Endothelial cell of umbilical vein (primary cell): ENCODE measurements around the gene TM4SF18. TPM values are rescaled to one million over a fixed set of nuclear protein-coding genes. Genes with fewer than 3 reads are reported as not detected.

Experiments
- BruUV-seq: library from RNA; stranded (reverse); fragments of 400-500 nt; replicated peaks from 2 replicates; lab custom pipeline; 2021; lab: Mats Ljungman, UMichigan
- CTCF ChIA-PET: fragments of 300-600, 350-600 bp; sonication (Branson Sonifier 250); formaldehyde crosslinking; loops from one replicate; lab custom pipeline; 2021; ENCODE audit warnings: antibody characterized with exemption, inconsistent platforms; lab: Charles Lee
- POLR2A ChIA-PET: fragments of 300-600, 350-600 bp; sonication (Branson Sonifier 250); formaldehyde crosslinking; loops from one replicate; lab custom pipeline; 2021; ENCODE audit warnings: antibody characterized with exemption, inconsistent platforms; lab: Charles Lee
- DNase-seq: peaks from one replicate; pipeline ENCODE4 v3.0.0-alpha.2; 2011; ENCODE audit warnings: low read depth, low spot score
- FAIRE-seq: peaks from 2 replicates; lab custom pipeline; 2011; peaks lifted over from hg19 to GRCh38; lab: Jason Lieb, UNC
- H2AFZ ChIP-seq: 2 replicates; pipeline ENCODE4 v1.6.0; 2012; ENCODE audit warnings: low read depth, low read length, control low read depth, inconsistent platforms
- H3K27ac ChIP-seq: 2 replicates; pipeline ENCODE4 v1.5.1; 2011; ENCODE audit warnings: low read depth, mild to moderate bottlenecking, control low read depth, low read length, moderate library complexity; ENCODE audit not compliant: insufficient read depth
- H3K27me3 ChIP-seq, 2 experiments: 2 replicates each; pipeline versions ENCODE4 v1.6.0 to v1.6.1; 2011; ENCODE audit warnings: low read length in 2 of 2, mixed read lengths in 1 of 2; ENCODE audit not compliant: control insufficient read depth in 2 of 2, insufficient read depth in 2 of 2
- H3K36me3 ChIP-seq, 2 experiments: 2 replicates in 1 of 2; 3 replicates in 1 of 2; pipeline ENCODE4 v1.5.1; 2011; ENCODE audit warnings: low read length in 2 of 2, mild to moderate bottlenecking in 1 of 2, moderate library complexity in 1 of 2; ENCODE audit not compliant: control insufficient read depth in 2 of 2, insufficient read depth in 2 of 2; ENCODE audit errors: extremely low read depth in 1 of 2
- H3K4me1 ChIP-seq: 3 replicates; pipeline ENCODE4 v1.5.1; 2011; ENCODE audit warnings: mild to moderate bottlenecking, low read length; ENCODE audit not compliant: control insufficient read depth, insufficient read depth; ENCODE audit errors: extremely low read depth
- H3K4me2 ChIP-seq: 2 replicates; pipeline ENCODE4 v1.6.1; 2011; ENCODE audit warnings: low read length, control low read depth, mixed read lengths; ENCODE audit not compliant: insufficient read depth
- H3K4me3 ChIP-seq, 3 experiments: fragments of 200-600 bp in 1 of 3; sonication (generic), shearing (Covaris generic) in 1 of 3; replicated peaks in 1 of 3; 2 replicates each; pipeline ENCODE4 v1.5.1; 2011 to 2016; ENCODE audit warnings: control low read depth in 3 of 3, low read length in 3 of 3, mild to moderate bottlenecking in 2 of 3, inconsistent platforms in 1 of 3, low read depth in 1 of 3, moderate library complexity in 1 of 3; ENCODE audit not compliant: insufficient read depth in 1 of 3
- H3K79me2 ChIP-seq: 2 replicates; pipeline ENCODE4 v1.6.0; 2012; ENCODE audit warnings: low read length, inconsistent platforms; ENCODE audit not compliant: control insufficient read depth, insufficient read depth
- H3K9ac ChIP-seq: replicated peaks from 2 replicates; pipeline ENCODE3; 2011; ENCODE audit warnings: low read length, control low read depth; ENCODE audit not compliant: insufficient read depth; ENCODE audit errors: extremely low read depth
- H3K9me1 ChIP-seq: replicated peaks from 3 replicates; pipeline ENCODE4 v1.6.0; 2011; ENCODE audit warnings: mild to moderate bottlenecking, low read length; ENCODE audit not compliant: control insufficient read depth, insufficient read depth; ENCODE audit errors: extremely low read depth
- H3K9me3 ChIP-seq: replicated peaks from 2 replicates; pipeline ENCODE4 v1.5.1; 2012; ENCODE audit warnings: low read length, inconsistent platforms; ENCODE audit not compliant: control insufficient read depth, insufficient read depth
- H4K20me1 ChIP-seq: replicated peaks from 2 replicates; pipeline ENCODE3; 2011; ENCODE audit warnings: mild to moderate bottlenecking, low read length; ENCODE audit not compliant: control insufficient read depth, insufficient read depth; ENCODE audit errors: extremely low read depth
- EZH2 ChIP-seq: IDR thresholded peaks from 2 replicates; pipeline ENCODE4 v1.6.1; 2012; ENCODE audit warnings: borderline replicate concordance, low read depth, mild to moderate bottlenecking, moderate library complexity, low read length, inconsistent platforms; ENCODE audit not compliant: severe bottlenecking
- FOS ChIP-seq: IDR thresholded peaks from 2 replicates; pipeline ENCODE4 v1.6.1; 2011; ENCODE audit warnings: mild to moderate bottlenecking, low read length, moderate library complexity, borderline replicate concordance; ENCODE audit not compliant: insufficient read depth
- GATA2 ChIP-seq: IDR thresholded peaks from 2 replicates; pipeline ENCODE4 v1.7.0; 2011; ENCODE audit warnings: low read depth, mild to moderate bottlenecking, moderate library complexity, mixed read lengths, low read length; ENCODE audit not compliant: insufficient read length, insufficient read depth
- JUN ChIP-seq: IDR thresholded peaks from 2 replicates; pipeline ENCODE4 v1.6.1; 2011; ENCODE audit warnings: borderline replicate concordance, low read depth; ENCODE audit not compliant: insufficient read length, insufficient read depth
- MAX ChIP-seq: IDR thresholded peaks from 2 replicates; pipeline ENCODE4 v1.6.1; 2011; ENCODE audit not compliant: insufficient read depth, insufficient read length
- POLR2A ChIP-seq: IDR thresholded peaks from 2 replicates; pipeline ENCODE4 v1.6.1; 2012; ENCODE audit warnings: low read depth, mild to moderate bottlenecking, control low read depth, low read length
- POLR2AphosphoS5 ChIP-seq: IDR thresholded peaks from 2 replicates; pipeline ENCODE4 v1.6.1; 2012; ENCODE audit warnings: low read depth, mild to moderate bottlenecking, control low read depth, low read length, moderate library complexity; ENCODE audit not compliant: insufficient read depth
- dilution Hi-C: fragments of 300-500 bp; cut with MboI; formaldehyde crosslinking; loops from one replicate; pipeline ENCODE4 v1.15.0; 2019; ENCODE audit warnings: low sequenced_read_pairs; ENCODE audit not compliant: extremely low pct_ligation_motif_present
- intact Hi-C: fragments of 100-400 bp; cut with micrococcal nuclease; formaldehyde crosslinking; loops from one replicate; pipeline ENCODE4 v1.10.0; 2022
- polyA plus RNA-seq, 4 experiments: library from polyadenylated mRNA; depleted of rRNA in 3 of 4; stranded (reverse) in 3 of 4; unstranded in 1 of 4; fragments of >200 nt; gene quantifications; 2 replicates each; pipeline versions ENCODE4 v1.2.1 to v1.2.3, GENCODE V29; 2011 to 2012; ENCODE audit warnings: missing spikeins in 1 of 4
- total RNA-seq: library from RNA; stranded (reverse); gene quantifications from 2 replicates; pipeline ENCODE4 v1.2.3, GENCODE V29; 2021

Gene TM4SF18
- total and polyA plus RNA-seq, 2 donors (not counting 3 experiments of a cell fraction or from before 2014, with no cell fraction given), result 158 to 163 TPM

GRCh38 chr3:149282322-149282721 lies 51.1 kb downstream of the TM4SF18 start:
- intact Hi-C loops (no loop called here), dilution Hi-C loops (no loop called here)
- Histone ChIP-seq H3K4me1 (peaks cover 3% of the 10 kb centered on the region), H4K20me1 (no peaks in the 10 kb centered on the region), H2AFZ (no peak overlapping the region), H3K27ac (no peak overlapping the region), H3K4me2 (no peak overlapping the region), H3K36me3 (no peaks in the 10 kb centered on the region), H3K9me3 (no peaks in the 10 kb centered on the region), H3K4me3 (no peak overlapping the region), H3K27me3 (no peaks in the 10 kb centered on the region), H3K9me1 (no peaks in the 10 kb centered on the region), H3K9ac (no peak overlapping the region), H3K79me2 (no peaks in the 10 kb centered on the region)
- DNase-seq (no peak), FAIRE-seq (no peak)
- BruUV-seq, result no TSS peak
- POLR2A ChIA-PET, result no interaction called here
- CTCF ChIA-PET, result interaction anchor here (3.3 kb wide), 1 partner anchor 161 kb away, joined by 17 read pairs; no protein-coding TSS in a partner anchor
- TF ChIP-seq FOS (no peak), JUN (no peak), EZH2 (no peak), POLR2AphosphoS5 (no peak), MAX (no peak)

DNA sequence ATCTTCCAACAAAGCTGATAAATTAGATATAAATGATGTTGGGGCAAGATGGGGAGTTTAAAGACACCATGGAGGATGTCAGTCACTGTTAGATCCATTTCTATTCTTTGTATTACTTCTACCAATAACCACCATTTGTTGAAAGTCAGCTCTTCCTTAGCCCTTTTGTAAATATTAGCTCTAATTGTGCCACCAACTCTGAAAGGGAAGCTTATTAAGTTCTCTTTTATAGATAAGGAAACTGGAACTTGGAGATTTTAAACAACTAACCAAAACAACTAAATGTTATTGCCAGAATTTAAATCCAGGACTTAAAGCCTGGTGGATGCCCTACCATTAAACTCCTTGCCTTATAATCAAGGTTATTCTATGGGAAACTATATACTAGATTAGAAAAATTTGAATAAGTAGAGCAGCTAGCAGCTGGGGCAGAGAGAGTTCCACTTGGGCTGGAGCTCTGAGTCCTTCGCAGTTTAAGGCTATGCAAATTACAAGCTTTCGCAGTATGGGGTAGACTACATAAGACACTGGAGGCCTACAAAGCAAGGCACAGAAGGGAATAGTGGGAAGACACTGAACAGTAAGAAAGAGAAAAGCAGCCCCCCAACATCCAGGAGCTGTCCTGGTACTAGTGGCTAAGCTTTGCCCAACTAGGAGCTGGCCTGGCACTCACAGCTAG lies 52.6 kb downstream of the TM4SF18 start:
- POLR2A ChIA-PET, result no interaction called here
- CTCF ChIA-PET, result interaction anchor here (0.7 to 3.3 kb wide), 10 partner anchors 11 to 491 kb away, joined by 3 to 17 read pairs (median 5); no protein-coding TSS in a partner anchor
- dilution Hi-C loops, result no loop called here
- intact Hi-C loops, result no loop called here
- Histone ChIP-seq H3K9me1 (no peaks in the 10 kb centered on the region), H3K9me3 (no peaks in the 10 kb centered on the region), H3K4me1 (peaks cover 3% of the 10 kb centered on the region), H3K9ac (no peak overlapping the region), H3K4me3 (no peak overlapping the region), H3K27ac (no peak overlapping the region), H3K36me3 (no peaks in the 10 kb centered on the region), H3K79me2 (no peaks in the 10 kb centered on the region), H3K27me3 (no peaks in the 10 kb centered on the region), H2AFZ (no peak overlapping the region), H3K4me2 (no peak overlapping the region), H4K20me1 (no peaks in the 10 kb centered on the region)
- DNase-seq (no peak), FAIRE-seq (no peak)
- no peak for TF ChIP-seq POLR2A
- no peak for TF ChIP-seq POLR2AphosphoS5
- no peak for TF ChIP-seq GATA2
- no peak for TF ChIP-seq EZH2
- no peak for TF ChIP-seq MAX
- no TSS peak for BruUV-seq
